ENCODE results near the gene TSHZ1.

Gene TSHZ1

GRCh38 chr18:75216212-75216910, 5.8 kb downstream of the TSHZ1 start:
- peaks cover 34% of the 10 kb centered on the region for H3K27me3 ChIP-seq (ENCODE audit: control insufficient read depth, insufficient read depth, low read length)
- no peaks in the 10 kb centered on the region for H3K9me3 ChIP-seq (ENCODE audit: control insufficient read depth, insufficient read depth, low read length)
- no peaks in the 10 kb centered on the region for H3K36me3 ChIP-seq (ENCODE audit: control insufficient read depth, insufficient read depth, low read length)
- H3K27ac ChIP-seq (ENCODE audit: low read depth, low read length): no peak overlapping the region
- no peaks in the 10 kb centered on the region for H3K4me1 ChIP-seq (ENCODE audit: control insufficient read depth, insufficient read depth, low read length)
- H3K4me3 ChIP-seq (ENCODE audit: low read depth, low read length): no peak overlapping the region
- H3K9ac ChIP-seq (ENCODE audit: low read depth, low read length): no peak overlapping the region

GRCh38 chr18:75216911-75217689, 6.5 kb downstream of the TSHZ1 start:
- Histone ChIP-seq H3K36me3 (ENCODE audit: control insufficient read depth, insufficient read depth, low read length) (no peaks in the 10 kb centered on the region), H3K27me3 (ENCODE audit: control insufficient read depth, insufficient read depth, low read length) (peaks cover 30% of the 10 kb centered on the region), H3K4me1 (ENCODE audit: control insufficient read depth, insufficient read depth, low read length) (no peaks in the 10 kb centered on the region), H3K9ac (ENCODE audit: low read depth, low read length) (no peak overlapping the region), H3K4me3 (ENCODE audit: low read depth, low read length) (no peak overlapping the region), H3K27ac (ENCODE audit: low read depth, low read length) (no peak overlapping the region), H3K9me3 (ENCODE audit: control insufficient read depth, insufficient read depth, low read length) (no peaks in the 10 kb centered on the region)

GRCh38 chr18:75218065-75218923, 7.7 kb downstream of the TSHZ1 start:
- H3K4me1 ChIP-seq (ENCODE audit: control insufficient read depth, insufficient read depth, low read length): no peaks in the 10 kb centered on the region
- H3K27me3 ChIP-seq (ENCODE audit: control insufficient read depth, insufficient read depth, low read length): peaks cover 18% of the 10 kb centered on the region
- no peak overlapping the region for H3K9ac ChIP-seq (ENCODE audit: low read depth, low read length)
- no peaks in the 10 kb centered on the region for H3K9me3 ChIP-seq (ENCODE audit: control insufficient read depth, insufficient read depth, low read length)
- no peak overlapping the region for H3K4me3 ChIP-seq (ENCODE audit: low read depth, low read length)
- H3K36me3 ChIP-seq (ENCODE audit: control insufficient read depth, insufficient read depth, low read length): no peaks in the 10 kb centered on the region
- no peak overlapping the region for H3K27ac ChIP-seq (ENCODE audit: low read depth, low read length)

- H3K36me3 ChIP-seq (ENCODE audit: control insufficient read depth, insufficient read depth, low read length): no peaks in the 10 kb centered on the region
- H3K27ac ChIP-seq (ENCODE audit: low read depth, low read length): no peak overlapping the region
- H3K4me3 ChIP-seq (ENCODE audit: low read depth, low read length): no peak overlapping the region
- H3K27me3 ChIP-seq (ENCODE audit: control insufficient read depth, insufficient read depth, low read length): peaks cover 2% of the 10 kb centered on the region; the same call in 1 of the 2 replicates
- H3K4me1 ChIP-seq (ENCODE audit: control insufficient read depth, insufficient read depth, low read length): no peaks in the 10 kb centered on the region
- no peaks in the 10 kb centered on the region for H3K9me3 ChIP-seq (ENCODE audit: control insufficient read depth, insufficient read depth, low read length)
- H3K9ac ChIP-seq (ENCODE audit: low read depth, low read length): no peak overlapping the region
These were observed 9.3 kb downstream of the TSHZ1 start for GRCh38 chr18:75219745-75220375.

GRCh38 chr18:75220551-75221355, 10.2 kb downstream of the TSHZ1 start:
- H3K36me3 ChIP-seq (ENCODE audit: control insufficient read depth, insufficient read depth, low read length): no peaks in the 10 kb centered on the region
- no peaks in the 10 kb centered on the region for H3K27me3 ChIP-seq (ENCODE audit: control insufficient read depth, insufficient read depth, low read length)
- H3K4me3 ChIP-seq (ENCODE audit: low read depth, low read length): no peak overlapping the region
- no peak overlapping the region for H3K27ac ChIP-seq (ENCODE audit: low read depth, low read length)
- H3K9ac ChIP-seq (ENCODE audit: low read depth, low read length): no peak overlapping the region
- no peaks in the 10 kb centered on the region for H3K9me3 ChIP-seq (ENCODE audit: control insufficient read depth, insufficient read depth, low read length)
- no peaks in the 10 kb centered on the region for H3K4me1 ChIP-seq (ENCODE audit: control insufficient read depth, insufficient read depth, low read length)

GRCh38 chr18:75221397-75221796, 10.8 kb downstream of the TSHZ1 start:
- H3K4me3 ChIP-seq (ENCODE audit: low read depth, low read length): no peak overlapping the region
- H3K9me3 ChIP-seq (ENCODE audit: control insufficient read depth, insufficient read depth, low read length): no peaks in the 10 kb centered on the region
- no peak overlapping the region for H3K27ac ChIP-seq (ENCODE audit: low read depth, low read length)
- no peaks in the 10 kb centered on the region for H3K4me1 ChIP-seq (ENCODE audit: control insufficient read depth, insufficient read depth, low read length)
- no peak overlapping the region for H3K9ac ChIP-seq (ENCODE audit: low read depth, low read length)
- no peaks in the 10 kb centered on the region for H3K27me3 ChIP-seq (ENCODE audit: control insufficient read depth, insufficient read depth, low read length)
- H3K36me3 ChIP-seq (ENCODE audit: control insufficient read depth, insufficient read depth, low read length): no peaks in the 10 kb centered on the region

GRCh38 chr18:75221897-75222296, 11.3 kb downstream of the TSHZ1 start:
- Histone ChIP-seq H3K27ac (ENCODE audit: low read depth, low read length) (no peak overlapping the region), H3K27me3 (ENCODE audit: control insufficient read depth, insufficient read depth, low read length) (no peaks in the 10 kb centered on the region), H3K9me3 (ENCODE audit: control insufficient read depth, insufficient read depth, low read length) (no peaks in the 10 kb centered on the region), H3K36me3 (ENCODE audit: control insufficient read depth, insufficient read depth, low read length) (no peaks in the 10 kb centered on the region), H3K4me1 (ENCODE audit: control insufficient read depth, insufficient read depth, low read length) (no peaks in the 10 kb centered on the region), H3K4me3 (ENCODE audit: low read depth, low read length) (no peak overlapping the region), H3K9ac (ENCODE audit: low read depth, low read length) (no peak overlapping the region)

GRCh38 chr18:75222407-75222806, 11.8 kb downstream of the TSHZ1 start:
- H3K27me3 ChIP-seq (ENCODE audit: control insufficient read depth, insufficient read depth, low read length): no peaks in the 10 kb centered on the region
- H3K36me3 ChIP-seq (ENCODE audit: control insufficient read depth, insufficient read depth, low read length): no peaks in the 10 kb centered on the region
- no peak overlapping the region for H3K27ac ChIP-seq (ENCODE audit: low read depth, low read length)
- H3K9me3 ChIP-seq (ENCODE audit: control insufficient read depth, insufficient read depth, low read length): no peaks in the 10 kb centered on the region
- H3K4me1 ChIP-seq (ENCODE audit: control insufficient read depth, insufficient read depth, low read length): no peaks in the 10 kb centered on the region
- no peak overlapping the region for H3K4me3 ChIP-seq (ENCODE audit: low read depth, low read length)
- no peak overlapping the region for H3K9ac ChIP-seq (ENCODE audit: low read depth, low read length)

GRCh38 chr18:75223687-75224347, 13.2 kb downstream of the TSHZ1 start:
- Histone ChIP-seq H3K9ac (ENCODE audit: low read depth, low read length) (no peak overlapping the region), H3K4me3 (ENCODE audit: low read depth, low read length) (no peak overlapping the region), H3K27me3 (ENCODE audit: control insufficient read depth, insufficient read depth, low read length) (no peaks in the 10 kb centered on the region), H3K9me3 (ENCODE audit: control insufficient read depth, insufficient read depth, low read length) (no peaks in the 10 kb centered on the region), H3K27ac (ENCODE audit: low read depth, low read length) (no peak overlapping the region), H3K4me1 (ENCODE audit: control insufficient read depth, insufficient read depth, low read length) (no peaks in the 10 kb centered on the region), H3K36me3 (ENCODE audit: control insufficient read depth, insufficient read depth, low read length) (no peaks in the 10 kb centered on the region)

Data from HUES48 (cell line).